ENCODE results near the gene PFN3. TPM values are rescaled to one million over a fixed set of nuclear protein-coding genes. Genes with fewer than 3 reads are reported as not detected.
"Not testable (repeated sequence)": the region's sequence is repeated elsewhere in the genome, so short reads cannot be mapped to it uniquely, and the experiment has no call there.

PFN3 gene
- polyA plus RNA-seq, 1 donor (not counting 4 experiments of a cell fraction or from before 2014, with no cell fraction given), result not detected

- dilution Hi-C loops (cut with MboI; ENCODE audit: extremely low pct_ligation_motif_present, low sequenced_read_pairs), result no loop called here
- Histone ChIP-seq H3K9me3 (ENCODE audit: control insufficient read depth, low read depth, low read length) (no peaks in the 10 kb centered on the region), H3K9me1 (ENCODE audit: control insufficient read depth, extremely low read depth, insufficient read depth, low read length) (no peaks in the 10 kb centered on the region), H3K36me3 (ENCODE audit: control insufficient read depth in 2 of 2, extremely low read depth in 1 of 2, insufficient read depth in 2 of 2, low read length in 2 of 2) (no peaks in the 10 kb centered on the region), H3K27ac (ENCODE audit: control insufficient read depth, insufficient read depth, low read length) (no peak overlapping the region), H3K4me2 (ENCODE audit: control insufficient read depth, extremely low read depth, insufficient read depth, low read depth, low read length) (no peak overlapping the region), H3K27me3 (ENCODE audit: control insufficient read depth, extremely low read depth, insufficient read depth, low read length) (no peaks in the 10 kb centered on the region), H2AFZ (ENCODE audit: control insufficient read depth, low read length) (no peak overlapping the region), H3K9ac (ENCODE audit: control insufficient read depth, extremely low read depth, insufficient read depth, low read length) (no peak overlapping the region), H3K79me2 (ENCODE audit: control insufficient read depth, insufficient read depth, low read length) (peaks cover 20% of the 10 kb centered on the region), H4K20me1 (ENCODE audit: control insufficient read depth, extremely low read depth, insufficient read depth, low read length) (no peaks in the 10 kb centered on the region), H3K4me3 (ENCODE audit: control insufficient read depth in 2 of 3, extremely low read depth in 1 of 3, insufficient read depth in 2 of 3, low read depth in 1 of 3, low read length in 3 of 3) (no peak overlapping the region), H3K4me1 (ENCODE audit: control insufficient read depth, extremely low read depth, insufficient read depth, low read length) (peaks cover 21% of the 10 kb centered on the region)
- no peak for FAIRE-seq
- no peak for DNase-seq (ENCODE audit: low read depth, low spot score)
- TF ChIP-seq, protein P1, sequence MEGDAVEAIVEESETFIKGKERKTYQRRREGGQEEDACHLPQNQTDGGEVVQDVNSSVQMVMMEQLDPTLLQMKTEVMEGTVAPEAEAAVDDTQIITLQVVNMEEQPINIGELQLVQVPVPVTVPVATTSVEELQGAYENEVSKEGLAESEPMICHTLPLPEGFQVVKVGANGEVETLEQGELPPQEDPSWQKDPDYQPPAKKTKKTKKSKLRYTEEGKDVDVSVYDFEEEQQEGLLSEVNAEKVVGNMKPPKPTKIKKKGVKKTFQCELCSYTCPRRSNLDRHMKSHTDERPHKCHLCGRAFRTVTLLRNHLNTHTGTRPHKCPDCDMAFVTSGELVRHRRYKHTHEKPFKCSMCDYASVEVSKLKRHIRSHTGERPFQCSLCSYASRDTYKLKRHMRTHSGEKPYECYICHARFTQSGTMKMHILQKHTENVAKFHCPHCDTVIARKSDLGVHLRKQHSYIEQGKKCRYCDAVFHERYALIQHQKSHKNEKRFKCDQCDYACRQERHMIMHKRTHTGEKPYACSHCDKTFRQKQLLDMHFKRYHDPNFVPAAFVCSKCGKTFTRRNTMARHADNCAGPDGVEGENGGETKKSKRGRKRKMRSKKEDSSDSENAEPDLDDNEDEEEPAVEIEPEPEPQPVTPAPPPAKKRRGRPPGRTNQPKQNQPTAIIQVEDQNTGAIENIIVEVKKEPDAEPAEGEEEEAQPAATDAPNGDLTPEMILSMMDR (optimal IDR thresholded peaks at IDR 0.05 in 1 of 3, IDR thresholded peaks at IDR 0.05 in 1 of 3, conservative IDR thresholded peaks at IDR 0.05 in 1 of 3; ENCODE audit: extremely low read depth in 1 of 3, insufficient read depth in 2 of 3, low read length in 3 of 3), result no peak
- TF ChIP-seq EZH2 (IDR thresholded peaks at IDR 0.05; ENCODE audit: low read length), result no peak
Measured at GRCh38 chr5:177423671-177424070, 23.2 kb upstream of the PFN3 start.

DNA sequence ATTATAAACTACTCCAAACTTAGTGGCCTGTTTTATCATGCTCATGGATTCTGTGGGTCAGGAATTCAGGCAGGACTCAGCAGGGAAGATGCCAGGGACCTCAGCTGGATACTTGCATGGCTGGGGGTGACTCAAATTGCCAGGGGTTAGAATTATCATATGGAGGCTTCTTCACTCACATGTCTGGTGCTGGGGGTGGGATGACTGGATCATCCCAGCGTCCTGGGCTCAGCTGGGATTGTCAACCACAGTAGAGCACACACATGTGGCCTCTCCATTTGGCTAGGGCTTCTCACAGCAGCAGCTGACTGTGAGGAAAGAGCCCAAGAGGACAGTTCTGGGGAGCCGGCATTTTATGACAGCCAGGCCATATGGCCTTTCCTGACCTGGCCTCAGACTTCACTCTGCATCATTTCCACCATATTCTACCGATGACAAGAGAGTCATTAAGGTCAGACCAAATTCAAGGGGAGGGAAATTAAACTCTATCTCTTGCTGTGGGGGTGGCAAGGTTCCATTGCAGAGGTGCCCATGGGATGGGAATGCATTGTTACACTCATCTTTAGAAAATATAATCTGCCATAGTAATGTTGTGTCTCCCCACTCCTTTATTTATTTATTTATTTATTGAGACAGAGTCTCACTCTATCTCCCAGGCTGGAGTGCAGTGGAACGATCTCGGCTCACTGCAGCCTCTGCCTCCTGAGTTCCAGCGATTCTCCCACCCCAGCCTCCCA is 20.8 kb upstream of the PFN3 start:
- Histone ChIP-seq H3K9me3 (ENCODE audit: control insufficient read depth, low read depth, low read length) (no peaks in the 10 kb centered on the region), H3K9me1 (ENCODE audit: control insufficient read depth, extremely low read depth, insufficient read depth, low read length) (no peaks in the 10 kb centered on the region), H3K27me3 (ENCODE audit: control insufficient read depth, extremely low read depth, insufficient read depth, low read length) (no peaks in the 10 kb centered on the region), H3K9ac (ENCODE audit: control insufficient read depth, extremely low read depth, insufficient read depth, low read length) (no peak overlapping the region), H3K4me3 (ENCODE audit: control insufficient read depth in 2 of 3, extremely low read depth in 1 of 3, insufficient read depth in 2 of 3, low read depth in 1 of 3, low read length in 3 of 3) (no peak overlapping the region), H2AFZ (ENCODE audit: control insufficient read depth, low read length) (no peak overlapping the region), H4K20me1 (ENCODE audit: control insufficient read depth, extremely low read depth, insufficient read depth, low read length) (no peaks in the 10 kb centered on the region), H3K4me1 (ENCODE audit: control insufficient read depth, extremely low read depth, insufficient read depth, low read length) (peaks cover 6% of the 10 kb centered on the region), H3K36me3 (ENCODE audit: control insufficient read depth in 2 of 2, extremely low read depth in 1 of 2, insufficient read depth in 2 of 2, low read length in 2 of 2) (no peaks in the 10 kb centered on the region), H3K4me2 (ENCODE audit: control insufficient read depth, extremely low read depth, insufficient read depth, low read depth, low read length) (no peak overlapping the region), H3K79me2 (ENCODE audit: control insufficient read depth, insufficient read depth, low read length) (no peaks in the 10 kb centered on the region), H3K27ac (ENCODE audit: control insufficient read depth, insufficient read depth, low read length) (no peak overlapping the region)
- TF ChIP-seq, protein P1 (optimal IDR thresholded peaks at IDR 0.05 in 1 of 3, IDR thresholded peaks at IDR 0.05 in 1 of 3, conservative IDR thresholded peaks at IDR 0.05 in 1 of 3; ENCODE audit: extremely low read depth in 1 of 3, insufficient read depth in 2 of 3, low read length in 3 of 3), result no peak
- no peak for TF ChIP-seq EZH2 (IDR thresholded peaks at IDR 0.05; ENCODE audit: low read length)
- dilution Hi-C loops (cut with MboI; ENCODE audit: extremely low pct_ligation_motif_present, low sequenced_read_pairs), result no loop called here
- no peak for FAIRE-seq
- DNase-seq (ENCODE audit: low read depth, low spot score), result no peak

- H3K27ac ChIP-seq (ENCODE audit: control insufficient read depth, insufficient read depth, low read length); H3K4me1 ChIP-seq (ENCODE audit: control insufficient read depth, extremely low read depth, insufficient read depth, low read length); H3K79me2 ChIP-seq (ENCODE audit: control insufficient read depth, insufficient read depth, low read length); H2AFZ ChIP-seq (ENCODE audit: control insufficient read depth, low read length); H3K9ac ChIP-seq (ENCODE audit: control insufficient read depth, extremely low read depth, insufficient read depth, low read length); H3K9me1 ChIP-seq (ENCODE audit: control insufficient read depth, extremely low read depth, insufficient read depth, low read length); H3K4me2 ChIP-seq (ENCODE audit: control insufficient read depth, extremely low read depth, insufficient read depth, low read depth, low read length); dilution Hi-C loops (cut with MboI; ENCODE audit: extremely low pct_ligation_motif_present, low sequenced_read_pairs); DNase-seq (ENCODE audit: low read depth, low spot score); H3K4me3 ChIP-seq (ENCODE audit: control insufficient read depth in 2 of 3, extremely low read depth in 1 of 3, insufficient read depth in 2 of 3, low read depth in 1 of 3, low read length in 3 of 3); H3K27me3 ChIP-seq (ENCODE audit: control insufficient read depth, extremely low read depth, insufficient read depth, low read length); H3K36me3 ChIP-seq (ENCODE audit: control insufficient read depth in 2 of 2, extremely low read depth in 1 of 2, insufficient read depth in 2 of 2, low read length in 2 of 2); FAIRE-seq; H3K9me3 ChIP-seq (ENCODE audit: control insufficient read depth, low read depth, low read length); H4K20me1 ChIP-seq (ENCODE audit: control insufficient read depth, extremely low read depth, insufficient read depth, low read length): not testable (repeated sequence)
Measured at GRCh38 chr5:177420472-177420871, 20.0 kb upstream of the PFN3 start.

All from keratinocyte (primary cell).